Measurements from ENCODE around the gene MPL.

DNA sequence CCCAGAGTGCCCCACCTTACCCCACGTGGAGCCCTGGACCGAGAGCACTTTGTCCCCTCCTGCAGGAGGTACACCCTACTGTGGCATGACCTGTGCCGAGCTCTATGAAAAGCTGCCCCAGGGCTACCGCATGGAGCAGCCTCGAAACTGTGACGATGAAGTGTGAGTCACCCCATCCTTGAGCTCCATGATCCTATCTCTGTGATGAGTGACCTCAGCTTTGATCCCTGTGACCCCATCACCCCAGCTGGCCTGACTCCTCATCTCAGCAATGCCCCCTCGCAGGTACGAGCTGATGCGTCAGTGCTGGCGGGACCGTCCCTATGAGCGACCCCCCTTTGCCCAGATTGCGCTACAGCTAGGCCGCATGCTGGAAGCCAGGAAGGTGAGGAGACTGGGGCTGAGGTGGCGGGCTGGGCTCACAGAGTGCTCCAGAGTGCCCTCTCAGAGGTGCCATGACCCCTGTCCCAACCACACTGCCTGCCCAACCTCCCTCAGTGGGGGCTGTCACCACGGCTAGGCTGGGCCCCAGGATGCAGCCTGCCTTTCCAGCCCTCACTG, 16.2 kb upstream of the MPL start:
- TF ChIP-seq, protein P1, sequence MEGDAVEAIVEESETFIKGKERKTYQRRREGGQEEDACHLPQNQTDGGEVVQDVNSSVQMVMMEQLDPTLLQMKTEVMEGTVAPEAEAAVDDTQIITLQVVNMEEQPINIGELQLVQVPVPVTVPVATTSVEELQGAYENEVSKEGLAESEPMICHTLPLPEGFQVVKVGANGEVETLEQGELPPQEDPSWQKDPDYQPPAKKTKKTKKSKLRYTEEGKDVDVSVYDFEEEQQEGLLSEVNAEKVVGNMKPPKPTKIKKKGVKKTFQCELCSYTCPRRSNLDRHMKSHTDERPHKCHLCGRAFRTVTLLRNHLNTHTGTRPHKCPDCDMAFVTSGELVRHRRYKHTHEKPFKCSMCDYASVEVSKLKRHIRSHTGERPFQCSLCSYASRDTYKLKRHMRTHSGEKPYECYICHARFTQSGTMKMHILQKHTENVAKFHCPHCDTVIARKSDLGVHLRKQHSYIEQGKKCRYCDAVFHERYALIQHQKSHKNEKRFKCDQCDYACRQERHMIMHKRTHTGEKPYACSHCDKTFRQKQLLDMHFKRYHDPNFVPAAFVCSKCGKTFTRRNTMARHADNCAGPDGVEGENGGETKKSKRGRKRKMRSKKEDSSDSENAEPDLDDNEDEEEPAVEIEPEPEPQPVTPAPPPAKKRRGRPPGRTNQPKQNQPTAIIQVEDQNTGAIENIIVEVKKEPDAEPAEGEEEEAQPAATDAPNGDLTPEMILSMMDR (IDR thresholded peaks at IDR 0.05; ENCODE audit: poor library complexity) = no peak
- no peak for TF ChIP-seq EZH2phosphoT487 (IDR thresholded peaks at IDR 0.05; ENCODE audit: low read depth, severe bottlenecking, unreplicated experiment)

All from hepatocyte (in vitro differentiated cells).